Measurements from ENCODE around the gene SAA1.
"Not testable (repeated sequence)": the region's sequence is repeated elsewhere in the genome, so short reads cannot be mapped to it uniquely, and the experiment has no call there.

The SAA1 gene

GRCh38 chr11:18265949-18266348 lies at the start of gene SAA1:
TSS of gene SAA1 (plus strand) at chr11:18266264. CDS start at chr11:18266888, 624 bp downstream.
- no peak for DNase-seq

- DNase-seq = no peak
These were observed 44.7 kb upstream of the SAA1 start for GRCh38 chr11:18221274-18221876.

DNA sequence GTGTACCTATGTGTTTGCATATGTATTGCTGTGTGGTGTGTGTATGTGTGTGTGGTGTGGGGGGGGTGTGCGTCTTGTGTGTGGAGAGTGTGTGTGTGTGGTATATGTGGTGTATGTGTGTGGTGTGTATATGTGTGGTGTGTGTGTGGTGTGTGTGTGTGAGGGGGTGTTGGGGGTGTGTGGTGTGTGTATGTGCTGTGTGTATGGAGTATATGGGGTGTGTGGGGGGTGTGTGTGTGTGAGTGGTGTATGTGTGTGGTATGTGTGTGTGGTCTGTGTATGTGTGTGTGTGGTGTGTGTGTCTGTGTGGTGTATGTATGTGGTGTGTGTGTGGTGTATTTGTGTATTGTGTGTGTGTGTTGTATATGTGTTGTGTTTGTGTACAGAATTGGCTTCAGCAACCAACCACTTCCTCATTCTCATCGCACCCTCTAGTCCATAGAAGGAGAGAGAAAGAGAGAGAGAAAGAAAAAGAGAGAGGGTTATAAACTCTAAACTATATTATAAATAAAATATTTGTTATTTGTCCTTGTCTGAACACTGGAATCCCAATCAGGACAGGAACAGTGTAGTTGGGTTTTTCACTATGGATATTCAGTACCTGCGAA lies 43.1 kb upstream of the SAA1 start:
- DNase-seq = no peak

DNA sequence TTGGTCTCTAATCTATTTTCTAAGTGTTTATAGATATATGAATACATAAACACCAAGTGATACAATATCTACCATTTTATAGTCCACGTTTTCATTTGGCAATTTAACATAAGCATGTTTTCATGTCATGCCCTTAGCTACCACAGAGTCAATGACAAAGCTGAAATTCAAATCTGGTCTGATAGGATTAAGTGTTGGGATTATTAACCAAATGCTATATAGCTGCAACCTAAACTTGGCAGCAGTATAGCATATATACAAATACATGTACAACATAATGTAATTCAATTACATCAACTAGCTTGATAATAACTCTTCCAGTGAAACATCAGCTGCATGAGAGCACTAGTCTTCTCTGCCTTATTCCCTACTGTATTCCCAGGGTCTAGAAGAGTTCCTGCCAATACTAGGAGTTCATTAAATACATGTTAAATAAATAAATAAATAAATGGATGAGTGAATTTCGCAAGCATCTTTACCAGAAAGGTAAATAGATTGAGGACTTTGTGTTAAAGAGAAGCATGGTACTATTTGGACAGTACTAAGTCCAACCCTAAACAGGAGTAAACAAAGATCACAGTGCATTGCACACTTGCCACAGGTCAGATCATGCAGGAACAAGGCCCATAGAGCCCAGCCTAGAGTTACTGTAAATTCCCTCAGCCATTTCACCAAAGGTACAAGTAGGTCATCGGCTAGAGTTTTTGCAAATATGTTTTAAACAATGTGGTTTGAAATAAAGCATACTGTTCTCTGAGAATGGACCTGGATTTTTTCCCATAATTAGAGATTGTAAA lies 42.3 kb upstream of the SAA1 start:
- DNase-seq = no peak

GRCh38 chr11:18225913-18226312 lies 40.2 kb upstream of the SAA1 start:
- no peak for DNase-seq

GRCh38 chr11:18229501-18229900 lies 36.6 kb upstream of the SAA1 start:
- DNase-seq = no peak

DNA sequence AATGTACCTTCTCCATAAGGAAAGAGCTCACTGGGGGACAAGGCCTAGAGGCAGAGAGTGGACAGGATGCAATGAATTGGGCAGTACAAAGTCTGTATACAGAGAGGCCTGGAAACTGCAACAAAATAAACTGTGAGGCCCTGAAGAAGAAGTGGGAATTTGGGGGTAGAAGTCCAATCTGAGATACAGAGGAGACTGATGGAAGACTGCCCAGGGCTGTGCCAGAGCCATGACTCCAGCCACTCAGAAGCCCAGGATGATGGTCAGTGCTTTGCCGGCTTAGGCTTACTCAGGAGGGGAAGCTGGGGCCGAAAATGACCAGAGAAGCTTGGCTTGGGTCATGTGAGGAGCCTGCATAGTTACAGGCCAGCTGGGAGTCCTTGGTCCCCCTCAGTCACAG lies 35.2 kb upstream of the SAA1 start:
- no peak for DNase-seq

DNA sequence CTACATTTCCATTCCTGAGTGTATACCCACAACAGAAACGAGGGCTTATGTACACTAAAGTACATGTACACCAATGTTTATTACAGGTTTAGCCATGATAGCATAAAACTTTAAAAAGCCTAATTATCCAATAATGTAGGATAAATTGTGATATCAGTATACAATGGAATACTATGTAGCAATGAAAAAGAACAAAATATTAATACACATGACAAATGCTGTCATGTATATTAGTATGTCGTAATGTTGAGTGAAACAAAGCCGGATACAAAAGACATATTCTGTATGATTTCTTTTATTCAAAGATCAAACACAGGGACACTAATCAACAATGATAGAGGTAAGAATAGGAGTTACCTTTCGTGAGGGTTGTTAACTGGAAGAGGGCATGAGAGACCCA lies 32.2 kb upstream of the SAA1 start:
- no peak for DNase-seq

DNA sequence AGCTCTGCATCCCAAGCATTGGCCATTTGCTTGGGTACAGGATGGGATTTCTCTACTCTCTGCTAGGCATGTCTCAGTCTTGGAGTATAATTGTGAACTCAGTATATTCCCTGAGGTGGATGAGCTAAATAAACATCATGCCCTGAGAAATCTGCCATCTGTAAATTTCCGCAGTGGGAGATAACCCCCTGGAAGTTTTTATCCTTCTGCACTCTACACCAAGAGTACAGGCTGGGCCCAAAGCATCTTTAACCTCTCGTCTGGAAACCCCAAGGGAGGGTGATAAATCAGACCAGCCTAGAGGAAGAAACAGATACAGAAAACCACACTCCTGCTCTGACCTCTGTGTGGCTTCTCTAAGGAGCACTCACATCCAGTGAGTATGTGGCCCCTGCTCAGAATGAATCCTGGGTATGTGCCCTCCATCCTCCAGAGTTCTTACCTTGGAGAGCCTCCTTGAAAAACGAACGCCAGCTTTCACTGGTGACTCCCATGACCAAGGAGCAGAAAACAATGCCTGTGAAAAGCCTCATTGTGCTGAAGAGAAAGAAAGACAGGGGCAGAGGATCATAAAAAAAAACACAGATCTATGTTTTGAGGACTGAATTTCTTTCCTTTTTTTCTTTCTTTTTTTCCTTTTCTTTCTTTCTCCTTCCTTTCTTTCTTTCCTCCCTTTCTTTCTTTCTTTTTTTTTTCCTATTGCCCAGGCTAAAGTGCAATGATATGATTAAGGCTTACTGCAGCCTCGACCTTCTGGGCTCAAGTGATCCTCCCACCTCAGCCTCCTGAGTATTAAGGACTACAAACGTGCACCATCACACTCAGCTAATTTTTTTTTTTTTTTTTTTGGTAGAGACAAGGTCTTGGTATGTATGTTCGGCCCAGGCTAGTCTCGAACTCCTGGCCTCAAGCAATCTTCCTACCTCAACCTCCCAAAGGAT lies 30.4 kb upstream of the SAA1 start:
- DNase-seq = no peak

- DNase-seq = no peak
These were observed 29.3 kb upstream of the SAA1 start, which contains the start of gene SAA4 for GRCh38 chr11:18236664-18237356. TSS of gene SAA4 (minus strand) at chr11:18236802. CDS start at chr11:18235926, 876 bp downstream.

DNA sequence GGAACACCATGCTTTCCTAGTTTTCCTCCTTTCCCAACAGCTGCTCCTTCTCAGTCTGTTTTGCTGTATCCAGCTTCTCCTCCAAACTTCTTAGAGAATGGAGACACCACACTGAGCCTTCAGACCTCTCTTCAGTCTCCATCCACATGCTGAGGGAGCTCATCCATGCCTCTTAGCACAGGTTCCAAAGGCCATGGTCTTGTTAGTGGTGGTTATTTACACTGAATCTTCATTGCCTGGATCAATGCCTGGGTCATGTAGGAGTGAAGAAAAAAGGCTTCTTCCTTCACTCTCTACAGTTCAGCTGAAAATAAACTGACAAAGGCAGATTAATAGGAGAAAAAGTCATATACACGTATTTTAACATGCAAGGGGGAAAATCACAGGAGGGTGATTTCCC lies 26.4 kb upstream of the SAA1 start:
- DNase-seq = no peak

- peak; percentile 3 to 19 (median 10) for DNase-seq
These were observed 22.2 kb upstream of the SAA1 start for GRCh38 chr11:18243783-18244362.

GRCh38 chr11:18245396-18245795 lies 20.7 kb upstream of the SAA1 start:
- DNase-seq = no peak

GRCh38 chr11:18246379-18247190 lies 19.5 kb upstream of the SAA1 start:
- not testable (repeated sequence) for DNase-seq

DNA sequence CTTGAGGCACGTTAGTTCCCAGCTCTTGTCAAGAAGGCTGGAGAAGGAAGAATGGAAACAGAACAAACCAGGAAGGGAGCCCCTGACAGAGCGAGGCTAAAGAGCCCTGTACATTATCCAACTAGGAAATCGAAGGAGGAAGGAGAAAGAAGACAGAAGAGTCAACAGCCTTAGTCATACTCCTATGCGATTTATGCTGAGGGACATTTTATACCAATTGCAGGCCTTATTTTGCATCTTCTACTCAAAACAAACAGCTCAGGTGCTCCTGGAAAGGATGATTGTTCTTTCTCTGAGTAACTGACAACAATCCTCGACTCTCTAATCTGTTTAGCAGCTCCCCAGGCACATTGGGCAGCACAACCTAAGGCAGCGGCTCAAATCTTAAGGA lies 18.9 kb upstream of the SAA1 start:
- DNase-seq = not testable (repeated sequence)

DNA sequence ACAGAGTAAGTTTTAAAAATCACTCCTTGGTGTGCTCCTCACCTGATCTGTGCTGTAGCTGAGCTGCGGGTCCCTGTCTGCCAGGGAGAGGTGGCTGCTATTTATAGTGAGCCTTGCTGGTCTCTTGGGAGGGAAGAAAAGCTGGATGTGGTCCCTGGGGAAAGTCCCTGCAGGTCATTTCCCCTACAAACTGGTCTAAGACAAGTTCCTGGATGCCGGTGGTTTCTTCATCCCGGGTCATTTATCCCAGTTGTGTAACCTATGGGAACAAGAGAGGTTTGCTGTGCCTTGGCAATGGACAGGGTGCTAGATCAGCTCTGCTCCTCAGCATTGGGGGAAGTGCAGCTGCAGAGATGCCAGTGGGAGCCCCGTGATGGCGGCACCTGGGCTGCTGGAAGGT lies 17.5 kb upstream of the SAA1 start, which contains the start of gene SAA2:
Gene SAA2 (minus strand): TSS at position 108 of the 400 bp plus-strand sequence. CDS start 657 bp downstream, outside the sequence.
- DNase-seq = no peak

- no peak for DNase-seq
These were observed 12.8 kb upstream of the SAA1 start for GRCh38 chr11:18253233-18253632.

GRCh38 chr11:18253778-18254338 lies 12.2 kb upstream of the SAA1 start:
- DNase-seq = no peak

DNA sequence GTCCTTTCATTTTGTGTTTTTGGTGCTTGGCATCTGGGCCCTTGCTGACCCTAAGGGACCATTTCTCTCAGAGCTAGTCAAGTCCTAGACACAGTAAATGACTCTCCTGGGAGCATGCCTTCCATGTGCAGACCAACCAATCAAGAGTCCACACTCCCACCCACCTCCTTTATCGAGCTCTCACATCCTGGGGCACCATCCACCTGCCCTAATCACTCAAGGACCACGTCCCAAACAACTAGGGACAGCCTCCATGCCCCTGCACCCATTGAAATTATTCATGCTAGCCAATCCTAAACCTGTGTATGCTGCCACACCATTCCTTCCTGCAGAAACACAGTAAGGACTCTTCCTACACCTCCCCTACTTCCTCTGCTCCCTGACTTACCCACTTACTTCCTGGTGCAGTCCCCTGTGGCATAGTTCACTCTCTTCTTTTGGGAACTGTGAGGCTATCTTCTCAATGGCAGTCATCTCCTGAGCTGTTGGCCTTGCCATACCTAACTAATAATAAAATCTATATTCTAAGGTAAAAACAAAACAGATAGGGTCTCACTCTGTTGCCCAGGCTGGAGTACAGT lies 11.2 kb upstream of the SAA1 start:
- no peak for DNase-seq

GRCh38 chr11:18259259-18259658 lies 6.8 kb upstream of the SAA1 start:
- no peak for DNase-seq

All from activated CD4-positive, CD25-positive, alpha-beta regulatory T cell (primary cell).